Astrocyte of the spinal cord (primary cell): ENCODE data around the gene DUS3L.

Experiments
- DNase-seq: peaks from one replicate; pipeline ENCODE4 v3.0.0; 2011; ENCODE audit warnings: low read depth, low spot score
- H3K4me3 ChIP-seq: 2 replicates; pipeline ENCODE4 v1.5.1; 2011; ENCODE audit warnings: low read depth, mild to moderate bottlenecking, low read length, moderate library complexity
- CTCF ChIP-seq: IDR thresholded peaks from 2 replicates; pipeline ENCODE4 v1.5.1; 2012; ENCODE audit warnings: low read depth, mild to moderate bottlenecking, low read length, inconsistent platforms
- in situ Hi-C: cut with HindIII; loops from 2 replicates; pipeline ENCODE4 v1.10.0; 2017; ENCODE audit warnings: low sequenced_read_pairs

Gene DUS3L

GRCh38 chr19:5778402-5778801 lies 12.6 kb downstream of the DUS3L start:
- H3K4me3 ChIP-seq = no peak overlapping the region
- no peak for TF ChIP-seq CTCF
- DNase-seq = no peak
- in situ Hi-C loops = no loop called here

DNA sequence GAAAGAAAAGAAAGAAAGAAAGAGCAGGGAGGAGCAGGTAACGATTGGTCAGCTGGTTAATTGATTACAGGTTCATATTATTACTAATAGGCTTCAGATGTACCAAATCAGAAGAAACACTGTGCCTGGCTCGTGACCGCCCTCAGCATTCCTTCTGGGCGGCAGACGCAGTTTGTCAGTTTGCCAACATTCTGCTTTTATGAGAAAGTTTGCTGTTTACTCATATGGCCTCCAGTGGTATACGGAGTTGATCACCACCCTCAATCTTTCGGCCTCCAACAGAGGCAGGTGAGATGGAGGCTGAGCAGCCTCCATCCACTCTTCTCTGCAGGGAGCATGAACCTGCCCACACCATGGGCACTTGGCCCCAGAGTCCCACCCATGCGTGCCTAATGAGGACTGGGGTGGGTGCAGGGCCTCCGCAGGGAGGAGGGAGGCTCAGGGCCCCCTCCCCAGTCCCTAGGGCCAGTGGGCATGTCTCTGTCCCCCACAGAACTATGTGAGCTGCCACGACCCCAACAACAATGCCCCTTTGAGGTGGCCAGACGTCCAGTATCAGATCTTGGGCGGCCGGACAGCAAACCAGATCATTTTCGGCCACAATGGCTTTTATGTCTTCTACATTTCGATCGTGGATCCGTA lies 15.2 kb downstream of the DUS3L start:
- no peak for TF ChIP-seq CTCF
- in situ Hi-C loops = no loop called here
- no peak overlapping the region for H3K4me3 ChIP-seq
- DNase-seq = no peak

DNA sequence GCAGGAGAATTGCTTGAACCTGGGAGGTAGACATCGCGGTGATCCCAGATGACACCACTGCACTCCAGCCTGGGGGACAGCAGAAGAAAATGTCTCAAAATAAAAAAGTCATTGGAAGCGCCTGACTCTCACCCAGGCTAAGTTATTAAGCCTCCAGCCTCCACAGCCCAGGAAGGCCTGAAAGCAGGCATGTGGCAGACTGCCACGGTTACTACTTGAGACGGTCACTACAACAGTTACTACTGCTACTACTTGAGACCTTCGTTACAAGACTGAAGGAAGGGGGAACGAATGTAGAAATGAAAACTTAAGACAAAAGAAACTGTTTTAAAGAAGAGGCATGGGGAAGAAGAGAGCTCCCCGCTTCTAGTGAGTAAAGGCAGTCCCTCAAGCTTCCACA lies 16.0 kb downstream of the DUS3L start:
- H3K4me3 ChIP-seq = no peak overlapping the region
- no peak for DNase-seq
- no peak for TF ChIP-seq CTCF
- in situ Hi-C loops = no loop called here

GRCh38 chr19:5773276-5773675 lies 17.7 kb downstream of the DUS3L start:
- no peak for DNase-seq
- H3K4me3 ChIP-seq = no peak overlapping the region
- no peak for TF ChIP-seq CTCF
- in situ Hi-C loops = no loop called here

- no peak overlapping the region for H3K4me3 ChIP-seq
- in situ Hi-C loops = no loop called here
- DNase-seq = no peak
- no peak for TF ChIP-seq CTCF
Measured at GRCh38 chr19:5772416-5772815, 18.5 kb downstream of the DUS3L start.

GRCh38 chr19:5767949-5768348 lies 23.0 kb downstream of the DUS3L start:
- TF ChIP-seq CTCF = no peak
- in situ Hi-C loops = no loop called here
- H3K4me3 ChIP-seq = no peak overlapping the region
- DNase-seq = no peak

GRCh38 chr19:5765220-5765619 lies 25.7 kb downstream of the DUS3L start:
- no peak for TF ChIP-seq CTCF
- no peak overlapping the region for H3K4me3 ChIP-seq
- in situ Hi-C loops = no loop called here
- no peak for DNase-seq
